Right lung (tissue), 5 donors: ENCODE data around the gene CHST8. TPM values are rescaled to one million over a fixed set of nuclear protein-coding genes. Genes with fewer than 3 reads are reported as not detected.

Source experiments
- DNase-seq, 2 donors: peaks; one replicate each; pipeline ENCODE4 v3.0.0-alpha.2; 2013
- polyA plus RNA-seq, 5 donors: library from polyadenylated mRNA; unstranded; fragments of 120-200 nt; gene quantifications; one replicate each; pipeline versions ENCODE4 v1.2.1 to v1.2.3, GENCODE V29; 2013; ENCODE audit warnings: inconsistent platforms in 1 of 5, low replicate concordance in 1 of 5; ENCODE audit not compliant: insufficient read length in 5 of 5, insufficient read depth in 1 of 5

The CHST8 gene
- polyA plus RNA-seq, 5 donors: 0.06 to 0.08 TPM; not detected in 3

- no peak for DNase-seq
Observed at GRCh38 chr19:33789344-33789743, 167.6 kb downstream of the CHST8 start.

DNA sequence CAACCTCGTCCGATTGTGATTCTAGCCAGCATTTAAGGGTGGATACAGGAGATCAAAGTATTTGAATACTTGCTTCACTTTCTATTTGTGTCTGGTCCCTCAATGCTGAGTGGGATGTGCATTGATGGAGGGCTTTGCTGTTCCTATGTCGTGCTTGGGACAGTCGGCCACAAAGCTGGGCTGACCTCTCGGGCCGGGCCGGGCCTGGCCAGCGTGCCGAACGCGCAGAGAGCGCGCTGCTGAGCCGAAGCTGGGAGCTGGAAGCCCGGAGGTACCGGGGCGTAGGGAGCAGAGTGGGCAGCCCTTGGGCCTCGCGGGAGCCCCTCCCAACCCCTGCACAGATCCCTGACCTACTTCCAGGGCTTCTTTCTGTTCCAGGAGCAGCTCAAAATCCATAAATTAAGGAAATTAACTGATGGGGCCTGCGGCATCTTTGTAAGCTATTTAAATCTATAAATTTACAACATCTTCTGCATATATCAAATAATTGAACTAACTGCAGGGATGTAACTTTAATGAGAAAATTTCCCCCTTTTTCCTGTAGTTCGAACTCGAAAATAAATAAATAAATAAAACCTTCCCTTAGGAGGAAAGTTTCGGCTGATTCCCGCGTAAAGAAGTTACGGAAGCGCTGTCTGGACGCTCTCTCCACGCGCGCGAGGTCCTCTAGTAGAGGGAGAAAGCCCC lies 173.1 kb downstream of the CHST8 start:
- DNase-seq: peak in 1 of 2 donors; percentile 34

GRCh38 chr19:33795370-33796163 lies 173.8 kb downstream of the CHST8 start:
- DNase-seq: peak; percentile 91 to 92

- DNase-seq: peak; percentile 59 to 77
Observed at GRCh38 chr19:33796164-33796875, 174.6 kb downstream of the CHST8 start, which contains the start of gene KCTD15. Gene KCTD15 (plus strand): TSS chr19:33796870. CDS start chr19:33800455, 3,585 bp downstream.

- no peak for DNase-seq
Observed at GRCh38 chr19:33797802-33798671, 176.3 kb downstream of the CHST8 start.

DNA sequence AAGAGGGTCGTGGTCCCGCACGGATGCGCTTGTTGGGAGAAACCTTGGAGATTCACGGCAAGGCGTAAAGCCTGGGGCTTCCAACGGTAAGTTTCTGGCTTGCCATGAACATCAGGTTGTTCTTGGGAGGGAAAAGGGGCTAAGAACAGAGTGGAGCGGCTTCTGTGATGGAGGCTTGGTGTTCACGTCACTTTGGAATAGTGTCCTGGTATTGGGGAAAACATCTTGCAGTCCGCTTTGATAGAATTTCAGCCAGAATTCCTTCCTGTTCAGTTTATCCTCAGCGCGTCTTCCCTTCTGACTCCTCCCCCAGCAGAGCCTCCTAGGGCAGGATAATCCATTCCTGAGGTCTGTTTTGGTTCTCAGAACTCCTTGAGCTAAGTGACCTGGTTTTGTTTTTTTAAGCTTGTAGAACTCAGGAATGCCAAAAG lies 176.9 kb downstream of the CHST8 start:
- DNase-seq: no peak

DNA sequence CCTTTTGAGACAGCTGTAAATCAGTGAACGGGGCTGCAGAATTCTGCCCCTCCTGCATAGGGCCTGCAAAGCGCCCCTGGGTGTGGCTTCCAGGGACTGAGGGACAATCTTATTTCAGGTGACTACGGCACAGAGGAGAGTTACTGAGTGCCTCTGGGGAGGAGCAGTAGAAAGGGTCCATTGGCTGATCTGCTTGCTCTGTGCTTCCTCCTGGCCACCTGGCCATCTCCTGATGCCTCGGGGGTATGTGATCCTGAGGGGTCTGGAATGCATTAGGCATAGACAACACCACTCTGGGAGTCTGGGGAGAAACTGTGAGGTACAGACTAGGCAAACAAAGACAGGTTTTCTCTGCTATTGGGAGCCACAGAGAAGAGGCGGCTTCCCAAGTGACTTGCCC lies 177.7 kb downstream of the CHST8 start:
- DNase-seq: no peak

GRCh38 chr19:33800012-33800680 lies 178.4 kb downstream of the CHST8 start:
- no peak for DNase-seq

GRCh38 chr19:33801411-33801810 lies 179.7 kb downstream of the CHST8 start:
- DNase-seq: no peak

DNA sequence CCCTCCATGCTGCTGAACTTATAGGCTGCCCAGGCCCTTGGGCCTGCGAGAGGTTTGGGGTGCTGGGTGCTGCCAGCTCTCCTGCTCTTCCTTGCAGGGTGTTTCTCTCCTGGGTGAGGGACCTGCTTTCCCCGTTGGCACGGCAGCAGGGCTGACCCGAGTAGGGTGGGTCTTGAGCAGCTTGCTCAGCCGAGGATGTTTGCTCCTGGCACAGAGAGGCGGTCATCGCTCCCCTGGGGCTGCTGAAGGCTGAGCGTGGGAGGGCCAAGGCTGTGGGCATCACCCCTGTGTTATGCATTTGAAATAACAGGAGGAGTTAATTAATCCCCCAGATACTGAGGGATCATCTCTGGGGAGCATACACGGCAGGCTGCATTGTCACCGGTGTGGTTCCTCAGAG lies 180.2 kb downstream of the CHST8 start:
- DNase-seq: no peak

- no peak for DNase-seq
Observed at GRCh38 chr19:33802801-33803200, 181.0 kb downstream of the CHST8 start.

DNA sequence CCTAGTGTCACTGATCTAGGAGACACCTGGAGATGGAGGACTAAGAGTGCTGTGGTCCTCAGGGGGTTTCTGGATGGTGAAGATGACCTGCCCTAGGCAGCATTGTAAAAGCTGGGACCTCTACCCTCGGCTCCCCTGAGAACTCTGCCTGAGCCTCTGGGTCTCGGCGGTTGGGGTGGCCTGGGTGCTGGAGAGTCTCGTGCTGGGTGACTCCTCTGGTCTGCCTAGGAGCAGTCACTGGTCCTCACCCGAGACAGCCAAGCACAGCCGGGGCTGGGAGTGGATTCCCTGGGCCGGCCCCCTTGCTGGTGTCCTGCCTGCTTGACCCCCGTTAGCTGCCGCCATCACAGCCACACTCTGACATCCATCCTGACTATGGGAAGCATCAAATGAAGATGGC lies 181.6 kb downstream of the CHST8 start:
- DNase-seq: no peak

DNA sequence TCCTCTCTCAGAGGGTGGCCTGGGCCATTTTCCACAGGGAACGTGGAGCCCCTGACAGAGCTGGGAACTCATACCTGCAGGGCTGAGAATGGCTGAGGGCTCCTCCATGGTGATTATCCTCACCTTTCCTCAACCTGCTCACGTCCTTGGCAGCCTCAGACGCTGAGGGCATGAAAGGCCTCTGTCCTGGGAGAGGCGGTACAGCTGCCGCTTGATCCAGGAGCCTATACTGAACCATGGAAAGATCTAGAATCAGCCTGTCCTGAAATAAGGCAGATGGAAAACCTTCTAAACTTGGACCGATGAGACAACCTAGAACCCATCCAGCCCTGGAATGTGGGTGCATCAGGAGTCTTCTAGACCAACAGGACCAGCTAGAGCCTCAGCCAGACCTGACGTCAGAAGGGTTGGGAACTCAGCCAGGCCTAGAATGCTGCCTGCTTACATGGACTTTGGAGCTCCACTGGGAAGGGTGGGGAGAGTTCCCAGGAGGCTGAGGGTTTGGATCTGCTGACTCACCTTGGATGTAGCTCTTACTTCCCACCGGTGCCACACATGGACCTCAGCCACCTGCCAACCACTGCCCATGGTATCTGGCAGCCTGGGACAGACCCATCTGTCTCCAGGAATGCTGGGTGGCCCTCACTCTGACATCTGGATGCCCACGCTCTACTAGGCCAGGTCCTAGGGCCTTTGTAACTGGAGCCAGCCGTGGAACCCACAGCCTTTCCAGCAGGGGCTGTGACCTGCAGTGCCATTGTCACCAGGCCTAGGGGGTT lies 182.5 kb downstream of the CHST8 start:
- DNase-seq: no peak

DNA sequence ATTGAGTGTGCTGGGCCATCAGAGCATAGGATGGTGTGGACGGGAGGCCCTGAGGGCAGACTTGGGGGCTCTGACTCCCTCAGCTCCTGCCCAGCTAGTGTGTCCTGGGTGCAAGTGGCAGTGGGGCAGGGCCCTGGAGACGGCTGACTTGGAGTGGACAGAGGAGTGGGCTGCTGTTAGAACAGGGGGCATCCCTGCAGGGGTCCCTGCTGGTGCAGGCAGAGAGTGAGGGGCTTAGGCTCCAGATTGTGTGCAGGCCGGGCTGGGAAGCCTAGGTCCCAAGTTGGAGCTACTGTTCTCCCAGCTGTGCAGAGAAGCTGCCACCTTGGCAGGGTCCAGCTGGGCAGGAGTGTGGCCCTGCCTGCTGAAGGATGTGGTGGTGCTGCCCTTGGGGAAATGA lies 183.6 kb downstream of the CHST8 start:
- DNase-seq: no peak

GRCh38 chr19:33805840-33806433 lies 184.2 kb downstream of the CHST8 start:
- no peak for DNase-seq

DNA sequence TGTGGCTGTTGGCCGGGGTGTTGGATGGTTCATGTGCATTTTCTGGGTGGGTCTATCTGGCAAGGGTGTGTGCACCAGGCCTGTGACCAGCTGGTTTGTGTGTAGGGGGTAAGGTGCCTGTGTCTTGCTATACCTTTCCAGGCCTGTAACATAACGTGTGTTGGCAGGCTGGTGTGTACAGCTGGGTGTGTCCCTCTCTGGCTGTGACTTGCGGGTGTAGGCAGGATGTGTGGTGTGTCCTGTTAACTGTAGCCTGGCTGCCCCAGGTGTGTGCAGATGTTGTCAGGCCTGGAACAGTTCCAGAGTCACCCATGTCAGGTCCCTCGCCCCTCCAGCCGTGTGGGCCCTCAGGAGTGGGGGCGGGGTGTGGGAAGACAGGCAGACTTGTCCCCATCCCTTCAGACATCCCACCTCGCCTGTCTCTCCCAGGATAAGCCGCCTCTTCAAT lies 184.7 kb downstream of the CHST8 start:
- no peak for DNase-seq

- no peak for DNase-seq
Observed at GRCh38 chr19:33808399-33808798, 186.6 kb downstream of the CHST8 start.

GRCh38 chr19:33809960-33810359 lies 188.2 kb downstream of the CHST8 start:
- no peak for DNase-seq

- DNase-seq: no peak
Observed at GRCh38 chr19:33810821-33811220, 189.1 kb downstream of the CHST8 start.

GRCh38 chr19:33811246-33811645 lies 189.5 kb downstream of the CHST8 start:
- DNase-seq: no peak
